GM23248 (cell line): ENCODE data around the gene RAD51B. TPM values are rescaled to one million over a fixed set of nuclear protein-coding genes. Genes with fewer than 3 reads are reported as not detected.

Experiments used
- DNase-seq: peaks from one replicate; pipeline ENCODE4 v3.0.0-alpha.2; 2015
- H2AFZ ChIP-seq: fragments of 200-600 bp; sonication (generic); 2 replicates; pipeline ENCODE4 v1.6.1; 2016; ENCODE audit warnings: antibody characterized with exemption
- H3F3A ChIP-seq: fragments of 200-600 bp; sonication (generic); 2 replicates; pipeline ENCODE4 v1.6.1; 2016; ENCODE audit warnings: mild to moderate bottlenecking, antibody characterized with exemption, mixed run types; ENCODE audit not compliant: insufficient read depth
- H3K27ac ChIP-seq: fragments of 200-600 bp; sonication (generic); 2 replicates; pipeline ENCODE4 v1.5.1; 2016; ENCODE audit warnings: mild to moderate bottlenecking
- H3K27me3 ChIP-seq: fragments of 200-600 bp; sonication (generic); replicated peaks from 2 replicates; pipeline ENCODE4 v1.6.1; 2016; ENCODE audit warnings: mild to moderate bottlenecking; ENCODE audit not compliant: insufficient read depth
- H3K36me3 ChIP-seq: fragments of 200-600 bp; sonication (generic); 2 replicates; pipeline ENCODE4 v1.6.1; 2016; ENCODE audit warnings: low read depth, mild to moderate bottlenecking
- H3K4me1 ChIP-seq: fragments of 200-600 bp; sonication (generic); 2 replicates; pipeline ENCODE4 v1.6.1; 2016; ENCODE audit warnings: mild to moderate bottlenecking; ENCODE audit not compliant: insufficient read depth
- H3K4me2 ChIP-seq: fragments of 200-600 bp; sonication (generic); one replicate; pipeline ENCODE4 v1.6.1; 2016; ENCODE audit warnings: mild to moderate bottlenecking; ENCODE audit not compliant: unreplicated experiment
- H3K4me3 ChIP-seq: fragments of 200-600 bp; sonication (generic); 2 replicates; pipeline ENCODE4 v1.5.1; 2016; ENCODE audit warnings: mild to moderate bottlenecking
- H3K79me2 ChIP-seq: fragments of 200-600 bp; sonication (generic); 2 replicates; pipeline ENCODE4 v1.6.1; 2016; ENCODE audit warnings: mild to moderate bottlenecking; ENCODE audit not compliant: insufficient read depth
- H3K9ac ChIP-seq: fragments of 200-600 bp; sonication (generic); 2 replicates; pipeline ENCODE4 v1.6.1; 2016; ENCODE audit warnings: mild to moderate bottlenecking
- H3K9me2 ChIP-seq: fragments of 200-600 bp; sonication (generic); 2 replicates; pipeline ENCODE4 v1.6.1; 2016; ENCODE audit warnings: mixed run types, mild to moderate bottlenecking, moderate library complexity; ENCODE audit not compliant: insufficient read depth
- H3K9me3 ChIP-seq: fragments of 200-600 bp; sonication (generic); one replicate; pipeline ENCODE4 v1.6.1; 2017; ENCODE audit warnings: low read depth
- H4K20me1 ChIP-seq: fragments of 200-600 bp; sonication (generic); 2 replicates; pipeline ENCODE4 v1.6.0; 2016; ENCODE audit not compliant: insufficient read depth
- EZH2 ChIP-seq: fragments of 200-600 bp; sonication (generic); IDR thresholded peaks from 2 replicates; pipeline ENCODE4 v1.6.1; 2018; ENCODE audit warnings: antibody characterized with exemption, mild to moderate bottlenecking; ENCODE audit not compliant: insufficient read depth, poor library complexity, severe bottlenecking
- EZH2phosphoT487 ChIP-seq: fragments of 200-600 bp; sonication (generic); IDR thresholded peaks from 2 replicates; pipeline ENCODE4 v1.6.1; 2018; ENCODE audit warnings: antibody characterized with exemption, moderate library complexity, mild to moderate bottlenecking, low read depth; ENCODE audit not compliant: insufficient read depth
- WGBS, 2 experiments: methylation state at CpG; one replicate each; pipeline ENCODE4 v1.1.6; 2015 to 2017; ENCODE audit warnings: low lambda C conversion rate in 2 of 2, low coverage in 1 of 2; ENCODE audit errors: missing lambda C conversion rate in 2 of 2; 5-methylcytosine and 5-hydroxymethylcytosine counted together
- in situ Hi-C: fragments of 300-500 bp; cut with MboI; formaldehyde crosslinking; loops from 2 replicates; pipeline ENCODE4 v1.15.0; 2020
- polyA plus RNA-seq: library from polyadenylated mRNA; unstranded; fragments of >200 nt; fragmentation: Nextera tagmentation; extraction: Ambion mirVana; gene quantifications from 2 replicates; pipeline ENCODE4 v1.2.1, GENCODE V29; 2016
- total RNA-seq: library from RNA; depleted of rRNA; stranded (reverse); fragments of >200 nt; shearing (Covaris generic); gene quantifications from 2 replicates; pipeline ENCODE4 v1.2.3, GENCODE V29; 2014

The RAD51B gene
- total and polyA plus RNA-seq, 2 experiments from 2014 or later, result 4.0 to 8.8 TPM

DNA sequence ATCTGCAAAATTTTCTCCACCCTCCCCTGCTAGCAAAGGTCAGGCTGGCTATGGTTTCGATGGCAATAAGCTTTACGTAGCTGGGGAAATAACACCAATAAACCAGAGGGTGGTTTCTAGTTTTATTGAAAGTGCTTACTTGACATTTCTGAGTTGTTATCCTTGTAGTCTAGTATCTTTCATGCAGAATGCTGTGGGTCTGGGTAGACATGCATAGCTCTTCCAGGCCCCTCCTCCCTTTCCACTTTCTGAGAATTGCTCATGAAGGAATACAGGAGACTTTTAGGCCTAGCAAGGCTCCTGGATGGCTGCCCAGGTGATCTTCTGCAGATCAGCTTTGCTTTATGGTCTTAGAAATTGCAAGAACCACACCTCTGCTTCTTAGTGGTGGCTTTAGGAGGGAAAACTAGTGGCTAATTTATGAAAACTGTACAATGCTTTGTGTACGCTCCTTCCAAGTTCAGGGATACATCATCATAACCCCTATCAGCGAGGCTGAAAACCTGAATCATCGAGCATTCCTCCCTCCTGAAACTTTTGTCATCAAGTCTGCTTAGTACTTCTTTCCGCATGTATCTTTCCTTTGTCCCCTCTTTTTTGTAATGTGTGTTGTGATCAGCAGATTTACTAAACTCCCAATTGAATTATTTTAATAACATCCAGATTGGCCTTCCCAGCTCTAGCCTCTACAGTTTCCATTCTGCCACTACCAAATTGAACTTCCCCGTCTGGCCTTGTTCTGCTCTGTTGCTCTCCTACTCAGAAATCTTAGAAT lies 473.0 kb downstream of the RAD51B start:
- 0 out of 2 replicates have a peak, but pooled peaks cover 3% of the 10 kb centered on the region for H3K4me1 ChIP-seq
- H3K9ac ChIP-seq, result no peak overlapping the region
- H3K36me3 ChIP-seq, result no peaks in the 10 kb centered on the region
- DNase-seq, result peak; percentile 54
- no peaks in the 10 kb centered on the region for H3K9me3 ChIP-seq
- no peak overlapping the region for H3K4me3 ChIP-seq
- H3K9me2 ChIP-seq, result no peaks in the 10 kb centered on the region
- H3K27ac ChIP-seq, result no peak overlapping the region
- 63% methylated on average over 7 of the region's 7 CpGs for WGBS, 2 experiments
- no peaks in the 10 kb centered on the region for H4K20me1 ChIP-seq
- no peaks in the 10 kb centered on the region for H3K27me3 ChIP-seq
- TF ChIP-seq EZH2, result no peak
- no peak for TF ChIP-seq EZH2phosphoT487
- H3K4me2 ChIP-seq, result no peak overlapping the region
- peak overlapping the region; percentile 28; the same call in 1 of the 2 replicates for H2AFZ ChIP-seq
- in situ Hi-C loops, result no loop called here
- H3K79me2 ChIP-seq, result no peaks in the 10 kb centered on the region
- no peaks in the 10 kb centered on the region for H3F3A ChIP-seq

DNA sequence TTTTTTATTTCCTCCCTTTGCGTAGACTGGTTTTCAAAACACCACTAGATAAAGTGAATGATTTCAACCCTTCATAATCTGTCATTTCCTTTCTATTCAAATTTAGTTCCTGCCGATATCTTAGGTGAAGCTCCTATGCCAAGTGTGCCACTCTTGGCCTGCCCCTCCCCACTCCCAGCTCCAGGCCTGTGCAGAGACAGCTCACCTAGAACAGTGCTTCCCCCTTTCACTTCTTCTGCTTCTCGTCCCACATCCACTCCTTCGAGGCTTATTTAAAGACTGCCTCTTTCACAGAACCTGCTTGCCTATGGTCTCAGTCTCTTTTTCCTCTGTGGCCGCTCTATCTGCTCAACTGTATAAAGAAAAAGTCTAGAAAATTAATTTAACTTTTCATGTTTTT lies 473.8 kb downstream of the RAD51B start:
- Histone ChIP-seq H3K9me3 (no peaks in the 10 kb centered on the region), H3K9ac (no peak overlapping the region), H3K79me2 (no peaks in the 10 kb centered on the region), H3K27ac (no peak overlapping the region), H2AFZ (no peak overlapping the region), H3K27me3 (no peaks in the 10 kb centered on the region), H4K20me1 (no peaks in the 10 kb centered on the region), H3K4me2 (no peak overlapping the region), H3K4me1 (0 out of 2 replicates have a peak, but pooled peaks cover 3% of the 10 kb centered on the region), H3F3A (no peaks in the 10 kb centered on the region), H3K4me3 (no peak overlapping the region), H3K9me2 (no peaks in the 10 kb centered on the region), H3K36me3 (no peaks in the 10 kb centered on the region)
- TF ChIP-seq EZH2, result no peak
- no peak for TF ChIP-seq EZH2phosphoT487
- no peak for DNase-seq
- in situ Hi-C loops, result no loop called here
- WGBS, 2 experiments, result 75% methylated on average over 5 of the region's 5 CpGs

DNA sequence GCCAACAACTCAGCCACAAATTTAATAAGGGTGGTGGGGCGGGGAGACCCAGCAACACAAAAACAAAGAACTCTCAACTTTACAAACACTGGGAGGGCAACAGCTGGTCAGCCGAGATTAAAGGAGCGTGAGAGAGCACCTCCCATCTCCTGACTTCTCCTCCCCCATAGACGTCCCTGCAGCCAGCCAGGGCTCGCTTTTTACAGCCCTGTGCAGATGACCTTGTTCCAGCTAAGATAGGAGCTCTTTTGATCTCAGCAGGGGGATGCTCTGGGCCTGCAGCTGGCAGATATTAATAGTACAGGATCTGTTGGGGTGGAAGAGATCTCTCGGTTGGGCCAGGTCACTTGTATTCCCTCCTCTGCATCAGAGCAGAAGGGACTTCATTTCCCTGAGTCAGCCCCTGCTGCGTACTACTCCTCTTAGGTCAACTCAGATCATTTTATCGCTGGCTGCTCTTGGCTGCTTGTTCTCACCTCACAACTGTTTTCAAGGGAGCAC lies 475.8 kb downstream of the RAD51B start:
- 88 to 89% methylated on average over 8 of the region's 8 CpGs for WGBS, 2 experiments
- H3F3A ChIP-seq, result no peaks in the 10 kb centered on the region
- no peak overlapping the region for H3K9ac ChIP-seq
- H3K27me3 ChIP-seq, result no peaks in the 10 kb centered on the region
- TF ChIP-seq EZH2phosphoT487, result no peak
- no peak for TF ChIP-seq EZH2
- no peak overlapping the region for H3K27ac ChIP-seq
- no peaks in the 10 kb centered on the region for H3K79me2 ChIP-seq
- no peak for DNase-seq
- H3K36me3 ChIP-seq, result no peaks in the 10 kb centered on the region
- H4K20me1 ChIP-seq, result no peaks in the 10 kb centered on the region
- no peak overlapping the region for H2AFZ ChIP-seq
- H3K4me1 ChIP-seq, result 0 out of 2 replicates have a peak, but pooled peaks cover 3% of the 10 kb centered on the region
- in situ Hi-C loops, result no loop called here
- no peaks in the 10 kb centered on the region for H3K9me2 ChIP-seq
- H3K4me2 ChIP-seq, result no peak overlapping the region
- no peaks in the 10 kb centered on the region for H3K9me3 ChIP-seq
- no peak overlapping the region for H3K4me3 ChIP-seq

DNA sequence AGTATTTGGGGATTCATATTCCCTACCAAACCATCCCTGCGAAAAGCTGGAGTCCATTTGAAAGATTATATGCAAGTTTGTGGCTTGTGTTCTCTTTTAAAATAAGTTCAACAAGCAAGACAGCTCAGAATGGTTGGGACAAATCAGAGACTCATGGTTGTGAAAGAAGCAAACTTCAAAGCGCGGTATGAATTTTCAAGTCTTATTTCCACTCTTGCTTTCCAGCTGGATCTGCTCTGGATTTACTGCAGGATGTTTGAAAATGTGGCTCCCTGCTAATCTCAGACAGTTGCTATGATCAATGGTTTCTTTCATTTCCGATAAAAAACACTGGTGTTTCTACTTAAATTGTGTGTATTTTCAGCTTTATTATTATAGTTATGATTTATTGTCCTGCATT lies 477.5 kb downstream of the RAD51B start:
- no peaks in the 10 kb centered on the region for H3K79me2 ChIP-seq
- no peaks in the 10 kb centered on the region for H3F3A ChIP-seq
- no peak for DNase-seq
- H3K9ac ChIP-seq, result no peak overlapping the region
- no peak overlapping the region for H2AFZ ChIP-seq
- WGBS, 2 experiments, result 58 to 65% methylated on average over 4 of the region's 4 CpGs
- in situ Hi-C loops, result no loop called here
- no peaks in the 10 kb centered on the region for H3K27me3 ChIP-seq
- no peak overlapping the region for H3K4me2 ChIP-seq
- H3K27ac ChIP-seq, result no peak overlapping the region
- H4K20me1 ChIP-seq, result no peaks in the 10 kb centered on the region
- no peaks in the 10 kb centered on the region for H3K9me3 ChIP-seq
- TF ChIP-seq EZH2, result no peak
- no peak for TF ChIP-seq EZH2phosphoT487
- H3K4me1 ChIP-seq, result 0 out of 2 replicates have a peak, but pooled peaks cover 3% of the 10 kb centered on the region
- no peak overlapping the region for H3K4me3 ChIP-seq
- H3K9me2 ChIP-seq, result no peaks in the 10 kb centered on the region
- no peaks in the 10 kb centered on the region for H3K36me3 ChIP-seq
